ENCODE results near the gene CDC25C. TPM values are rescaled to one million over a fixed set of nuclear protein-coding genes. Genes with fewer than 3 reads are reported as not detected.

CDC25C gene
- total RNA-seq, 1 experiment from 2014 or later: 18.8 TPM

DNA sequence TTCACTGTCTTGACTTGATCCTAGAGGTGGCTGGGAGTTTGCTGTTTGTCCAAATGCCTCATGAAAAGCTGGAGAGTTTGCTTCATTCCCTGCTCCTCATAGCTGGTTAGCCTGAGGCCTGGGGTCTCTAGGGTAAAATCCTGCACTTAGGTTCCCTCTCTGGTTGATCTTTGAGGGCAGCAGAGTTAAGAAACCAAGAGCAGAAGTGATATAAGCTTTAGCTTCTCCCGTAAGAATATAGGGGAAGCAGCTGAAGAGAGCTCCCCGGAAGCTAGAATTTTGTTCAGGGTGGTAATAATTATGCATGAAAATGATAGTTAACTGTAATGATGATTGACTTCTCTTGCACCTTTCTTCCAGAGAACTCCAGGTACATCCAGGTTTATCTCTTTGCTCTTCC lies 7.9 kb upstream of the CDC25C start:
- peak overlapping the region; percentile 92 for H3K4me3 Mint-ChIP-seq
- ChIA-PET POLR2A (interaction anchor here (0.5 to 4.4 kb wide), 2 partner anchors 14 to 133 kb away, joined by 4 to 61 read pairs; partner anchors contain the start of gene KDM3B), CTCF (interaction anchor here (10.7 kb wide), 1 partner anchor 14 kb away, joined by 187 read pairs; the partner anchor contains the start of gene KDM3B)
- DNase-seq (ENCODE audit: low spot score): no peak
- TF ChIP-seq RELA (CRISPR knock-in tag; IDR thresholded peaks at IDR 0.05; ENCODE audit: borderline replicate concordance): no peak
- no peak for TF ChIP-seq MYBL2 (CRISPR knock-in tag; IDR thresholded peaks at IDR 0.05)
- TF ChIP-seq, protein P1, sequence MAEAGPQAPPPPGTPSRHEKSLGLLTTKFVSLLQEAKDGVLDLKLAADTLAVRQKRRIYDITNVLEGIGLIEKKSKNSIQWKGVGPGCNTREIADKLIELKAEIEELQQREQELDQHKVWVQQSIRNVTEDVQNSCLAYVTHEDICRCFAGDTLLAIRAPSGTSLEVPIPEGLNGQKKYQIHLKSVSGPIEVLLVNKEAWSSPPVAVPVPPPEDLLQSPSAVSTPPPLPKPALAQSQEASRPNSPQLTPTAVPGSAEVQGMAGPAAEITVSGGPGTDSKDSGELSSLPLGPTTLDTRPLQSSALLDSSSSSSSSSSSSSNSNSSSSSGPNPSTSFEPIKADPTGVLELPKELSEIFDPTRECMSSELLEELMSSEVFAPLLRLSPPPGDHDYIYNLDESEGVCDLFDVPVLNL (CRISPR knock-in tag; IDR thresholded peaks at IDR 0.05; ENCODE audit: borderline replicate concordance, low read depth): no peak
- TF ChIP-seq, protein P2, sequence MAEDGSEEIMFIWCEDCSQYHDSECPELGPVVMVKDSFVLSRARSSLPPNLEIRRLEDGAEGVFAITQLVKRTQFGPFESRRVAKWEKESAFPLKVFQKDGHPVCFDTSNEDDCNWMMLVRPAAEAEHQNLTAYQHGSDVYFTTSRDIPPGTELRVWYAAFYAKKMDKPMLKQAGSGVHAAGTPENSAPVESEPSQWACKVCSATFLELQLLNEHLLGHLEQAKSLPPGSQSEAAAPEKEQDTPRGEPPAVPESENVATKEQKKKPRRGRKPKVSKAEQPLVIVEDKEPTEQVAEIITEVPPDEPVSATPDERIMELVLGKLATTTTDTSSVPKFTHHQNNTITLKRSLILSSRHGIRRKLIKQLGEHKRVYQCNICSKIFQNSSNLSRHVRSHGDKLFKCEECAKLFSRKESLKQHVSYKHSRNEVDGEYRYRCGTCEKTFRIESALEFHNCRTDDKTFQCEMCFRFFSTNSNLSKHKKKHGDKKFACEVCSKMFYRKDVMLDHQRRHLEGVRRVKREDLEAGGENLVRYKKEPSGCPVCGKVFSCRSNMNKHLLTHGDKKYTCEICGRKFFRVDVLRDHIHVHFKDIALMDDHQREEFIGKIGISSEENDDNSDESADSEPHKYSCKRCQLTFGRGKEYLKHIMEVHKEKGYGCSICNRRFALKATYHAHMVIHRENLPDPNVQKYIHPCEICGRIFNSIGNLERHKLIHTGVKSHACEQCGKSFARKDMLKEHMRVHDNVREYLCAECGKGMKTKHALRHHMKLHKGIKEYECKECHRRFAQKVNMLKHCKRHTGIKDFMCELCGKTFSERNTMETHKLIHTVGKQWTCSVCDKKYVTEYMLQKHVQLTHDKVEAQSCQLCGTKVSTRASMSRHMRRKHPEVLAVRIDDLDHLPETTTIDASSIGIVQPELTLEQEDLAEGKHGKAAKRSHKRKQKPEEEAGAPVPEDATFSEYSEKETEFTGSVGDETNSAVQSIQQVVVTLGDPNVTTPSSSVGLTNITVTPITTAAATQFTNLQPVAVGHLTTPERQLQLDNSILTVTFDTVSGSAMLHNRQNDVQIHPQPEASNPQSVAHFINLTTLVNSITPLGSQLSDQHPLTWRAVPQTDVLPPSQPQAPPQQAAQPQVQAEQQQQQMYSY (CRISPR knock-in tag; IDR thresholded peaks at IDR 0.05): no peak
- TF ChIP-seq GRHL2 (CRISPR knock-in tag; IDR thresholded peaks at IDR 0.05; ENCODE audit: insufficient replicate concordance, severe bottlenecking): no peak
- TF ChIP-seq, protein P3, sequence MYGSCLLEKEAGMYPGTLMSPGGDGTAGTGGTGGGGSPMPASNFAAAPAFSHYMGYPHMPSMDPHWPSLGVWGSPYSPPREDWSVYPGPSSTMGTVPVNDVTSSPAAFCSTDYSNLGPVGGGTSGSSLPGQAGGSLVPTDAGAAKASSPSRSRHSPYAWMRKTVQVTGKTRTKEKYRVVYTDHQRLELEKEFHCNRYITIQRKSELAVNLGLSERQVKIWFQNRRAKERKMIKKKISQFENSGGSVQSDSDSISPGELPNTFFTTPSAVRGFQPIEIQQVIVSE (CRISPR knock-in tag; IDR thresholded peaks at IDR 0.05; ENCODE audit: borderline replicate concordance): no peak
- TF ChIP-seq, protein P4, sequence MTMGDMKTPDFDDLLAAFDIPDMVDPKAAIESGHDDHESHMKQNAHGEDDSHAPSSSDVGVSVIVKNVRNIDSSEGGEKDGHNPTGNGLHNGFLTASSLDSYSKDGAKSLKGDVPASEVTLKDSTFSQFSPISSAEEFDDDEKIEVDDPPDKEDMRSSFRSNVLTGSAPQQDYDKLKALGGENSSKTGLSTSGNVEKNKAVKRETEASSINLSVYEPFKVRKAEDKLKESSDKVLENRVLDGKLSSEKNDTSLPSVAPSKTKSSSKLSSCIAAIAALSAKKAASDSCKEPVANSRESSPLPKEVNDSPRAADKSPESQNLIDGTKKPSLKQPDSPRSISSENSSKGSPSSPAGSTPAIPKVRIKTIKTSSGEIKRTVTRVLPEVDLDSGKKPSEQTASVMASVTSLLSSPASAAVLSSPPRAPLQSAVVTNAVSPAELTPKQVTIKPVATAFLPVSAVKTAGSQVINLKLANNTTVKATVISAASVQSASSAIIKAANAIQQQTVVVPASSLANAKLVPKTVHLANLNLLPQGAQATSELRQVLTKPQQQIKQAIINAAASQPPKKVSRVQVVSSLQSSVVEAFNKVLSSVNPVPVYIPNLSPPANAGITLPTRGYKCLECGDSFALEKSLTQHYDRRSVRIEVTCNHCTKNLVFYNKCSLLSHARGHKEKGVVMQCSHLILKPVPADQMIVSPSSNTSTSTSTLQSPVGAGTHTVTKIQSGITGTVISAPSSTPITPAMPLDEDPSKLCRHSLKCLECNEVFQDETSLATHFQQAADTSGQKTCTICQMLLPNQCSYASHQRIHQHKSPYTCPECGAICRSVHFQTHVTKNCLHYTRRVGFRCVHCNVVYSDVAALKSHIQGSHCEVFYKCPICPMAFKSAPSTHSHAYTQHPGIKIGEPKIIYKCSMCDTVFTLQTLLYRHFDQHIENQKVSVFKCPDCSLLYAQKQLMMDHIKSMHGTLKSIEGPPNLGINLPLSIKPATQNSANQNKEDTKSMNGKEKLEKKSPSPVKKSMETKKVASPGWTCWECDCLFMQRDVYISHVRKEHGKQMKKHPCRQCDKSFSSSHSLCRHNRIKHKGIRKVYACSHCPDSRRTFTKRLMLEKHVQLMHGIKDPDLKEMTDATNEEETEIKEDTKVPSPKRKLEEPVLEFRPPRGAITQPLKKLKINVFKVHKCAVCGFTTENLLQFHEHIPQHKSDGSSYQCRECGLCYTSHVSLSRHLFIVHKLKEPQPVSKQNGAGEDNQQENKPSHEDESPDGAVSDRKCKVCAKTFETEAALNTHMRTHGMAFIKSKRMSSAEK (CRISPR knock-in tag; IDR thresholded peaks at IDR 0.05; ENCODE audit: borderline replicate concordance): no peak
- TF ChIP-seq ZNF219 (CRISPR knock-in tag; IDR thresholded peaks at IDR 0.05; ENCODE audit: borderline replicate concordance): no peak
- TF ChIP-seq, protein P5, sequence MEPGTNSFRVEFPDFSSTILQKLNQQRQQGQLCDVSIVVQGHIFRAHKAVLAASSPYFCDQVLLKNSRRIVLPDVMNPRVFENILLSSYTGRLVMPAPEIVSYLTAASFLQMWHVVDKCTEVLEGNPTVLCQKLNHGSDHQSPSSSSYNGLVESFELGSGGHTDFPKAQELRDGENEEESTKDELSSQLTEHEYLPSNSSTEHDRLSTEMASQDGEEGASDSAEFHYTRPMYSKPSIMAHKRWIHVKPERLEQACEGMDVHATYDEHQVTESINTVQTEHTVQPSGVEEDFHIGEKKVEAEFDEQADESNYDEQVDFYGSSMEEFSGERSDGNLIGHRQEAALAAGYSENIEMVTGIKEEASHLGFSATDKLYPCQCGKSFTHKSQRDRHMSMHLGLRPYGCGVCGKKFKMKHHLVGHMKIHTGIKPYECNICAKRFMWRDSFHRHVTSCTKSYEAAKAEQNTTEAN (CRISPR knock-in tag; IDR thresholded peaks at IDR 0.05): no peak
- TF ChIP-seq, protein P6, sequence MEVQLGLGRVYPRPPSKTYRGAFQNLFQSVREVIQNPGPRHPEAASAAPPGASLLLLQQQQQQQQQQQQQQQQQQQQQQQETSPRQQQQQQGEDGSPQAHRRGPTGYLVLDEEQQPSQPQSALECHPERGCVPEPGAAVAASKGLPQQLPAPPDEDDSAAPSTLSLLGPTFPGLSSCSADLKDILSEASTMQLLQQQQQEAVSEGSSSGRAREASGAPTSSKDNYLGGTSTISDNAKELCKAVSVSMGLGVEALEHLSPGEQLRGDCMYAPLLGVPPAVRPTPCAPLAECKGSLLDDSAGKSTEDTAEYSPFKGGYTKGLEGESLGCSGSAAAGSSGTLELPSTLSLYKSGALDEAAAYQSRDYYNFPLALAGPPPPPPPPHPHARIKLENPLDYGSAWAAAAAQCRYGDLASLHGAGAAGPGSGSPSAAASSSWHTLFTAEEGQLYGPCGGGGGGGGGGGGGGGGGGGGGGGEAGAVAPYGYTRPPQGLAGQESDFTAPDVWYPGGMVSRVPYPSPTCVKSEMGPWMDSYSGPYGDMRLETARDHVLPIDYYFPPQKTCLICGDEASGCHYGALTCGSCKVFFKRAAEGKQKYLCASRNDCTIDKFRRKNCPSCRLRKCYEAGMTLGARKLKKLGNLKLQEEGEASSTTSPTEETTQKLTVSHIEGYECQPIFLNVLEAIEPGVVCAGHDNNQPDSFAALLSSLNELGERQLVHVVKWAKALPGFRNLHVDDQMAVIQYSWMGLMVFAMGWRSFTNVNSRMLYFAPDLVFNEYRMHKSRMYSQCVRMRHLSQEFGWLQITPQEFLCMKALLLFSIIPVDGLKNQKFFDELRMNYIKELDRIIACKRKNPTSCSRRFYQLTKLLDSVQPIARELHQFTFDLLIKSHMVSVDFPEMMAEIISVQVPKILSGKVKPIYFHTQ (CRISPR knock-in tag; IDR thresholded peaks at IDR 0.05): no peak
- TF ChIP-seq SOX15 (CRISPR knock-in tag; IDR thresholded peaks at IDR 0.05): no peak
- peaks cover 35% of the 10 kb centered on the region for H3K4me1 Mint-ChIP-seq
- no peak for ATAC-seq
- peaks cover 28% of the 10 kb centered on the region for H3K36me3 Mint-ChIP-seq
- H3K27ac Mint-ChIP-seq: peak overlapping the region; percentile 100
- no peaks in the 10 kb centered on the region for H3K27me3 Mint-ChIP-seq (ENCODE audit: low read depth)
- no peaks in the 10 kb centered on the region for H3K9me3 Mint-ChIP-seq

Measured in WTC11 (cell line).